HG03196 (cell line): ENCODE data around the gene EFNA2.

Source experiments
- ATAC-seq: cut with Tn5 transposase; IDR thresholded peaks from one replicate; pipeline ENCODE4 v1.9.1; 2021; ENCODE audit not compliant: unreplicated experiment

EFNA2 gene

GRCh38 chr19:1248786-1249297 lies 36.8 kb upstream of the EFNA2 start:
- ATAC-seq: peak; percentile 20

GRCh38 chr19:1249298-1249989 lies 36.2 kb upstream of the EFNA2 start:
- ATAC-seq: peak; percentile 39

- ATAC-seq: no peak
Measured at GRCh38 chr19:1249990-1250436, 35.7 kb upstream of the EFNA2 start.

- ATAC-seq: no peak
Measured at GRCh38 chr19:1250437-1251260, 35.0 kb upstream of the EFNA2 start.

GRCh38 chr19:1251330-1252220 lies 34.1 kb upstream of the EFNA2 start:
- ATAC-seq: no peak

- no peak for ATAC-seq
Measured at GRCh38 chr19:1252221-1252820, 33.4 kb upstream of the EFNA2 start.

GRCh38 chr19:1252821-1253513 lies 32.7 kb upstream of the EFNA2 start:
- ATAC-seq: no peak

- no peak for ATAC-seq
Measured at GRCh38 chr19:1253514-1254080, 32.1 kb upstream of the EFNA2 start.

- no peak for ATAC-seq
Measured at GRCh38 chr19:1254081-1254527, 31.6 kb upstream of the EFNA2 start.

- no peak for ATAC-seq
Measured at GRCh38 chr19:1254530-1255185, 31.0 kb upstream of the EFNA2 start.

- no peak for ATAC-seq
Measured at GRCh38 chr19:1255186-1256161, 30.2 kb upstream of the EFNA2 start.

GRCh38 chr19:1256646-1257474 lies 28.8 kb upstream of the EFNA2 start:
- ATAC-seq: no peak

- ATAC-seq: no peak
Measured at GRCh38 chr19:1257475-1258162, 28.1 kb upstream of the EFNA2 start.

GRCh38 chr19:1258163-1258492 lies 27.5 kb upstream of the EFNA2 start:
- ATAC-seq: no peak

GRCh38 chr19:1258707-1259205 lies 26.9 kb upstream of the EFNA2 start:
- no peak for ATAC-seq

GRCh38 chr19:1259206-1259875 lies 26.3 kb upstream of the EFNA2 start:
- peak; percentile 24 for ATAC-seq
